ENCODE data around the gene CALN1.

GRCh38 chr7:72099784-72100183 is 312.4 kb downstream of the CALN1 start:
- TF ChIP-seq CTCF (conservative IDR thresholded peaks at IDR 0.05) (no peak), ZFX (IDR thresholded peaks at IDR 0.05) (no peak)
